Measurements from ENCODE around the gene XPNPEP2.
"Not testable (repeated sequence)": the region's sequence is repeated elsewhere in the genome, so short reads cannot be mapped to it uniquely, and the experiment has no call there.

Gene XPNPEP2

GRCh38 chrX:129719931-129720530 is 18.7 kb upstream of the XPNPEP2 start:
- DNase-seq, result no peak

- no peak for DNase-seq
Observed at GRCh38 chrX:129720741-129721140, 18.0 kb upstream of the XPNPEP2 start.

- DNase-seq, result no peak
Observed at GRCh38 chrX:129721414-129721813, 17.4 kb upstream of the XPNPEP2 start.

GRCh38 chrX:129721870-129722269 is 16.9 kb upstream of the XPNPEP2 start:
- DNase-seq, result no peak

- DNase-seq, result no peak
Observed at GRCh38 chrX:129723511-129723910, 15.3 kb upstream of the XPNPEP2 start.

- DNase-seq, result no peak
Observed at GRCh38 chrX:129724754-129725153, 14.0 kb upstream of the XPNPEP2 start.

- peak; percentile 76 for DNase-seq
Observed at GRCh38 chrX:129726307-129727111, 12.3 kb upstream of the XPNPEP2 start.

GRCh38 chrX:129728061-129728460 is 10.7 kb upstream of the XPNPEP2 start:
- no peak for DNase-seq

- no peak for DNase-seq
Observed at GRCh38 chrX:129731228-129731627, 7.6 kb upstream of the XPNPEP2 start.

- no peak for DNase-seq
Observed at GRCh38 chrX:129732857-129733256, 5.9 kb upstream of the XPNPEP2 start.

- DNase-seq, result no peak
Observed at GRCh38 chrX:129733335-129733734, 5.4 kb upstream of the XPNPEP2 start.

GRCh38 chrX:129736491-129736890 is 2.3 kb upstream of the XPNPEP2 start:
- no peak for DNase-seq

GRCh38 chrX:129737916-129738315 is 863 bp upstream of the XPNPEP2 start:
- no peak for DNase-seq

GRCh38 chrX:129739578-129739977 is 799 bp downstream of the XPNPEP2 start:
- DNase-seq, result no peak

- no peak for DNase-seq
Observed at GRCh38 chrX:129741880-129742758, 3.3 kb downstream of the XPNPEP2 start.

GRCh38 chrX:129742759-129743152 is 4.0 kb downstream of the XPNPEP2 start:
- DNase-seq, result not testable (repeated sequence)

- no peak for DNase-seq
Observed at GRCh38 chrX:129743821-129744220, 5.0 kb downstream of the XPNPEP2 start.

GRCh38 chrX:129744861-129745321 is 6.1 kb downstream of the XPNPEP2 start:
- DNase-seq, result no peak

- DNase-seq, result no peak
Observed at GRCh38 chrX:129746557-129747470, 8.0 kb downstream of the XPNPEP2 start.

- no peak for DNase-seq
Observed at GRCh38 chrX:129747533-129747932, 8.8 kb downstream of the XPNPEP2 start.

- peak; percentile 56 for DNase-seq
Observed at GRCh38 chrX:129748305-129748704, 9.5 kb downstream of the XPNPEP2 start.

- no peak for DNase-seq
Observed at GRCh38 chrX:129749069-129749468, 10.3 kb downstream of the XPNPEP2 start.
